Measurements from ENCODE around the gene ESPL1.
"Not testable (repeated sequence)": the region's sequence is repeated elsewhere in the genome, so short reads cannot be mapped to it uniquely, and the experiment has no call there.

- TF ChIP-seq CTCF, POLR2AphosphoS5, EP300, POLR2A (IDR thresholded peaks at IDR 0.05): not testable (repeated sequence)
Observed at GRCh38 chr12:53297106-53297505, 29.0 kb downstream of the ESPL1 start.

All from sigmoid colon (tissue), 4 donors.